Astrocyte (in vitro differentiated cells and primary cell): ENCODE results near the gene KCNMB2.

Experiments
- EZH2 ChIP-seq: IDR thresholded peaks from 2 replicates; pipeline ENCODE4 v1.6.1; 2012; ENCODE audit warnings: mild to moderate bottlenecking, low read length, inconsistent platforms; ENCODE audit not compliant: insufficient read depth
- TF ChIP-seq, protein P1 (sequence below): IDR thresholded peaks from 2 replicates; pipeline ENCODE4 v1.5.1; 2011; ENCODE audit warnings: low read depth, mild to moderate bottlenecking, inconsistent platforms, low read length, moderate library complexity; ENCODE audit not compliant: insufficient read depth

DNA sequence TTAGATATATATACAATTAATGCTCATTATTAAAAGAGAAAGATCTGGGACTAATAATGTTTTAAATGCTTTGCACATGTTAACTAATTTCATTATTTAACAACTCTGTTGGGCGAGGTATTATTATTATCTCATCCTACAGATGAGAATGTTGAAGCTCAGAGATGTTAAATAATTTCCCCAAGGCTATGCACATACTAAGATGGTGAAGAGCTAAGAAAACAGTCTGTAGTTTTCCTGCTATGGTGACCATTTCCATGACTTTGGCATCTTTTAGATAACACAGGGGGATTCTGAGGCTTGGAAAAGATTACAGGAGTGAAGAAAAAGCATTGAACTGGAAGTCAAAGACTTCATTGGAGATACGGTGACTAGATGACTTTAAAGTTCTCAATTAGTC lies 308.7 kb downstream of the KCNMB2 start:
- TF ChIP-seq, protein P1, sequence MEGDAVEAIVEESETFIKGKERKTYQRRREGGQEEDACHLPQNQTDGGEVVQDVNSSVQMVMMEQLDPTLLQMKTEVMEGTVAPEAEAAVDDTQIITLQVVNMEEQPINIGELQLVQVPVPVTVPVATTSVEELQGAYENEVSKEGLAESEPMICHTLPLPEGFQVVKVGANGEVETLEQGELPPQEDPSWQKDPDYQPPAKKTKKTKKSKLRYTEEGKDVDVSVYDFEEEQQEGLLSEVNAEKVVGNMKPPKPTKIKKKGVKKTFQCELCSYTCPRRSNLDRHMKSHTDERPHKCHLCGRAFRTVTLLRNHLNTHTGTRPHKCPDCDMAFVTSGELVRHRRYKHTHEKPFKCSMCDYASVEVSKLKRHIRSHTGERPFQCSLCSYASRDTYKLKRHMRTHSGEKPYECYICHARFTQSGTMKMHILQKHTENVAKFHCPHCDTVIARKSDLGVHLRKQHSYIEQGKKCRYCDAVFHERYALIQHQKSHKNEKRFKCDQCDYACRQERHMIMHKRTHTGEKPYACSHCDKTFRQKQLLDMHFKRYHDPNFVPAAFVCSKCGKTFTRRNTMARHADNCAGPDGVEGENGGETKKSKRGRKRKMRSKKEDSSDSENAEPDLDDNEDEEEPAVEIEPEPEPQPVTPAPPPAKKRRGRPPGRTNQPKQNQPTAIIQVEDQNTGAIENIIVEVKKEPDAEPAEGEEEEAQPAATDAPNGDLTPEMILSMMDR = no peak
- TF ChIP-seq EZH2 = no peak
